Measurements from ENCODE around the gene VPS37B.

Gene VPS37B

DNA sequence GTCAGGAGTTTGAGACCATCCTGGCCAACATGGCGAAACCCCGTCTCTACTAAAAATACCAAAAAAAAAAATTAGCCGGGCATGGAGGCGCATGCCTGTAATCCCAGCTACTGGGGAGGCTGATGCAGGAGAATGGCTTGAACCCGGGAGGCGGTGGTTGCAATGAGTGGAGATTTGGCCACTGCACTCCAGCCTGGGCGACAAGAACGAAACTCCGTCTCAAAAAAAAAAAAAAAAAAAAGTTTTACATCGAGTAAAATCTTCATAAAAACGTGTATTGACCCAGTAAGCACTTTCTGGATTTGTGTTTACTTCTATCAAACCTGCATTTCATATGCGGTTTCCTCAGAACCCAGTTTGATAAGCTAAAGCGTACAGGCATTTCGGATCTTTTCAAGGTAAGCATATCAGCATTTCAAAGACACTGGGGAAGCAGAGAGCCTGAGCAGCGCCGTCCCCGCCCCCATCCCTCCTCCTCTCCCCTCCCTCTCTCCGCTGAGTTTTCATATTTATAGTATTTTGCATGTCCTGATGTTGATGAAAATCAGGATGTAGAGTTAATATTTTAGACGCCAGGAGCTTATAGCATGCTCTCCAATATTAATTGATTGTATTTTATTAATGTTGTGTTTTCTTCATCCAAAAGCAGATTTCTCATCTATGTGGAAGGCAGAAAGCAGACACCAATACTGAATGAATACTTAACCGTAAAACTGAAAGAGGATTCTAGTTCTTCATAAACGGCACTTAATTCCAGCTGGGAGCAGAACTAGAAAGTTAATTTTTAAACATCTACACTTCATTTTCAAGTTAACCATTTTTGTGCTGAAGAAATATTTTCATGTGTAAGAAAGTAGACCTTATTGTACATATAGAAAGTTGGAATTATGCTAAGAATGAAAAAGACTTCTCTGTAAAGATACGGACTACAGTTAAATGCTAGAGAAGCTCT lies 69.9 kb downstream of the VPS37B start:
- in situ Hi-C loops (cut with MboI; ENCODE audit: low pct_unique_long_range_greater_than_20kb, low sequenced_read_pairs, unreplicated experiment) = loop anchor here (25.0 kb wide), 1 partner anchor 411 kb away; the partner anchor contains the start of genes MPHOSPH9 and MTRFR
- TF ChIP-seq, protein P1, sequence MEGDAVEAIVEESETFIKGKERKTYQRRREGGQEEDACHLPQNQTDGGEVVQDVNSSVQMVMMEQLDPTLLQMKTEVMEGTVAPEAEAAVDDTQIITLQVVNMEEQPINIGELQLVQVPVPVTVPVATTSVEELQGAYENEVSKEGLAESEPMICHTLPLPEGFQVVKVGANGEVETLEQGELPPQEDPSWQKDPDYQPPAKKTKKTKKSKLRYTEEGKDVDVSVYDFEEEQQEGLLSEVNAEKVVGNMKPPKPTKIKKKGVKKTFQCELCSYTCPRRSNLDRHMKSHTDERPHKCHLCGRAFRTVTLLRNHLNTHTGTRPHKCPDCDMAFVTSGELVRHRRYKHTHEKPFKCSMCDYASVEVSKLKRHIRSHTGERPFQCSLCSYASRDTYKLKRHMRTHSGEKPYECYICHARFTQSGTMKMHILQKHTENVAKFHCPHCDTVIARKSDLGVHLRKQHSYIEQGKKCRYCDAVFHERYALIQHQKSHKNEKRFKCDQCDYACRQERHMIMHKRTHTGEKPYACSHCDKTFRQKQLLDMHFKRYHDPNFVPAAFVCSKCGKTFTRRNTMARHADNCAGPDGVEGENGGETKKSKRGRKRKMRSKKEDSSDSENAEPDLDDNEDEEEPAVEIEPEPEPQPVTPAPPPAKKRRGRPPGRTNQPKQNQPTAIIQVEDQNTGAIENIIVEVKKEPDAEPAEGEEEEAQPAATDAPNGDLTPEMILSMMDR (IDR thresholded peaks at IDR 0.05; ENCODE audit: extremely low read depth, insufficient read depth, missing control alignments) = no peak
- no peak for DNase-seq (ENCODE audit: low spot score)

DNA sequence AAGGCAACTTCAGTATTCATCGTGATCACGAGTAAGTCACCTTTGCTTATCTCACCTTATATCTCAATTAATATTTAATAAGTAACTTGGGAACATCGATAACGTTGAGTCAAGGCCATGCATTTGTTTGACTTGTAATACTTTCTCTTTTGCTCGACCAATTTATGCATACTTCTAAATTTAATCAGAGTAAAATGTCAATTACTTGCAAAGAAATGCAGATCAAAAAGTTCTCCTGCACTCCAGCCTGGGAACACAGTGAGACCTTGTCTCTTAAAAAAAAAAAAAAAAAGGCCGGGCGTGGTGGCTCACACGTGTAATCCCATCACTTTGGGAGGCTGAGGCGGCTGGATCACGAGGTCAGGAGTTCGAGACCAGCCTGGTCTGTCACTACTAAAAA lies 72.5 kb downstream of the VPS37B start:
- no peak for DNase-seq (ENCODE audit: low spot score)
- in situ Hi-C loops (cut with MboI; ENCODE audit: low pct_unique_long_range_greater_than_20kb, low sequenced_read_pairs, unreplicated experiment) = no loop called here

DNA sequence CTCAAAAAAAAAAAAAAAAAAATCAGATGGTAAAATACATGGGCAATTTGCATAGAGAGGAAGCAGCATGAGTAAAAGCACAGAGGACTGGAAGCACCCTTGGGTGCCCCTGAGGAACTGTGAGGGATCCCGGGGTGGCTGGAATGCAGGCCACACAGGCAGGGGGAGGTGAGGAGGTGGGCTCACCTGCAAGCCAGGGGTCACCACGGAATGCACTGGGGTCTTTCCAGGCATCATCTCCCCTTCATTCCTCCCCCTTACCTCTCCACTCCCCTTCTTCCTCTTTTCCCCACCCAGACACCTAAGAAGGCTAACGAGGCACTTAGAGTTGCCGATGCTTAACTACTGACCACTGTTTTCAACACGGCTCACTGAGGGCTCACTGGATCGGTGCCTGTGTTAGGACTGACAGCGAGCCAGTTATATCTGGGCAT lies 75.1 kb downstream of the VPS37B start:
- in situ Hi-C loops (cut with MboI; ENCODE audit: low pct_unique_long_range_greater_than_20kb, low sequenced_read_pairs, unreplicated experiment) = no loop called here
- TF ChIP-seq, protein P1 (IDR thresholded peaks at IDR 0.05; ENCODE audit: extremely low read depth, insufficient read depth, missing control alignments) = no peak
- peak; percentile 58 for DNase-seq (ENCODE audit: low spot score)

More for the DNA sequence above, 72.5 kb downstream of the VPS37B start:
- TF ChIP-seq, protein P1 (IDR thresholded peaks at IDR 0.05; ENCODE audit: extremely low read depth, insufficient read depth, missing control alignments) = no peak

DNA sequence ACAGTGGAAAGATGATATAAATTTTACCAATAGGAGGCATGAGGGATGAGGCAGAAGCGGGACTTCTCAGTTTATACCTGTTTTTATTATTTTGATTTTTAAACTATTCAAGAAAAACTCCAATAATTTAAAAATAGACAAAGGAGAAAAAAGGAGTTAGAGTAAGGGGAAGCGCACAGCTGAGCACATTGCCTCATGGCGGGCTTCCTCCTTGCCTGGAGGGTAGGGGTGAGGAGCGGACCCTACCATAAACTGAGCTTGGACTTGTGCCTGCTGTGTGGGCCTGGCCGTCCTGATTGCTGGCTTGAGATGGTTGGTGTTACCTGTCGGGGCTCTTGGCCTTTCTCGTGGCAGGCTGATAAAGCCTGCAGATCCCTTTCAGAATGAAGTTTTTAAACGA lies 75.8 kb downstream of the VPS37B start:
- TF ChIP-seq, protein P1 (IDR thresholded peaks at IDR 0.05; ENCODE audit: extremely low read depth, insufficient read depth, missing control alignments) = no peak
- in situ Hi-C loops (cut with MboI; ENCODE audit: low pct_unique_long_range_greater_than_20kb, low sequenced_read_pairs, unreplicated experiment) = no loop called here
- DNase-seq (ENCODE audit: low spot score) = no peak

DNA sequence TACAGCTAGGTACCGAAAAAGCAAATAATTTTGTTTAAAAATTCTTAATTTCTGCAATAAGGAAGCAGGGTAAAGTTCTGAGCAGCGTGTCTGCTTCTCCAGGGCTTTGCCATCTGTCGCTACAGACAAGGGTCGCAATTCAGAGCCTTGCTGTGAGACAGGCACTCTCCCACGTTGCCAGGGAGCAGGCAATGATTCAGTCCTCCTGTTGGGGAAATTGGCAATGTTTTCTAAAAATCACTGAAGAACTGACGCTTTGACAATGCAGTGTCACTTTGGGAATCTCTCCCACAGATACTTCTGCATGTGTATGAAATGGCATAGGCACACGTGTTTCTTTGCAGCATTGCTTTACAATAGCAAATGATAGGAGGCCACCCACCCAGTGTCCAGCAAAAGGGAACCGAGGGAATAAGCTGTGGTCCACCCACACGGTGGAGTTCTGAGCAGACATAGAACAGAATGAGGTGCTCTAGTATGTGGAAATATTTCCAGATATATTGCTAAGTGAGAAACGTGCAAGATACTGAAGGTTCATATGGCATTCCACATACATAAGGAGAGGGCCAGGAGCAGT lies 76.6 kb downstream of the VPS37B start:
- in situ Hi-C loops (cut with MboI; ENCODE audit: low pct_unique_long_range_greater_than_20kb, low sequenced_read_pairs, unreplicated experiment) = no loop called here
- no peak for DNase-seq (ENCODE audit: low spot score)
- TF ChIP-seq, protein P1 (IDR thresholded peaks at IDR 0.05; ENCODE audit: extremely low read depth, insufficient read depth, missing control alignments) = no peak
